ENCODE measurements around the gene GRAPL. TPM values are rescaled to one million over a fixed set of nuclear protein-coding genes. Genes with fewer than 3 reads are reported as not detected.
A peak's percentile ranks its signal among the peaks of the same experiment; 100 is the strongest.
"Not testable (repeated sequence)": the region's sequence is repeated elsewhere in the genome, so short reads cannot be mapped to it uniquely, and the experiment has no call there.

GRAPL gene
- total and polyA plus RNA-seq, 2 of the 4 experiments (the other 2 are of a cell fraction): not detected

DNA sequence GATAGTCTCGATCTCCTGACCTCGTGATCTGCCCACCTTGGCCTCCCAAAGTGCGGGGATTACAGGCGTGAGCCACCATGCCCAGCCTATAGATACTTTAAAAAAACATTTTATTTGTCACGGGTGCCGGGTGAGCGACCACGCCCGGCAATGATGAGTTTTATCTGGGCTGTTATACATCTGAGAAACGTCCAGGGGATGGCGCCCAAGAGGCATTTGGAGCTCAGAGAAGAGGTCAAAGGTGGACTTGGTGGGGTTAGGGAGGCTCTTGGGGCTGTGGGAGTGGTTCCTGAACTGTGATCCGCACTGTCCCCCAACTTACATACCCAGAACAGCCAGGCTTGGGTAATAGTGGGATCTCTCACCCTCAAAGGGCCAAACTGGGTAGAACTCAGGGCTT, 8.7 kb upstream of the GRAPL start:
- H3K9me3 ChIP-seq (ENCODE audit: control insufficient read depth, insufficient read depth, low read length); H3K79me1 ChIP-seq (ENCODE audit: low read depth in 1 of 2, low read length in 2 of 2); H3K56ac ChIP-seq (ENCODE audit: extremely low read depth, insufficient read depth, low read length); BruUV-seq (replicated peaks); H3K4me1 ChIP-seq (ENCODE audit: control insufficient read depth, insufficient read depth, low read length); H3K4ac ChIP-seq (ENCODE audit: low read depth, low read length); H3K27me3 ChIP-seq (ENCODE audit: control insufficient read depth, insufficient read depth, low read length); H2AK5ac ChIP-seq (ENCODE audit: low read depth, low read length); intact Hi-C loops (cut with micrococcal nuclease); H4K5ac ChIP-seq (ENCODE audit: low read depth, low read length); H2BK15ac ChIP-seq (ENCODE audit: low read depth, low read length); H3K23ac ChIP-seq (ENCODE audit: low read depth, low read length); in situ Hi-C loops (cut with MboI; ENCODE audit: low sequenced_read_pairs); H3K4me3 ChIP-seq (ENCODE audit: insufficient read depth, low read depth, low read length); H3K9me1 ChIP-seq (ENCODE audit: insufficient read depth, low read length); H3K18ac ChIP-seq (ENCODE audit: low read depth, low read length); H3K14ac ChIP-seq (replicated peaks; ENCODE audit: low read depth, low read length); H2AK9ac ChIP-seq (replicated peaks; ENCODE audit: low read depth, low read length, poor library complexity); H2BK5ac ChIP-seq (ENCODE audit: low read depth, low read length, poor library complexity, severe bottlenecking); DNase-seq; POLR2A ChIA-PET (ENCODE audit: unreplicated experiment); H2BK120ac ChIP-seq (ENCODE audit: low read depth, low read length); H4K91ac ChIP-seq (ENCODE audit: insufficient read depth, low read depth, low read length); H3K9ac ChIP-seq (ENCODE audit: low read depth, low read length); dilution Hi-C loops (cut with HindIII; ENCODE audit: low sequenced_read_pairs, unreplicated experiment); H3K36me3 ChIP-seq (ENCODE audit: control insufficient read depth, insufficient read depth, low read length); H3K4me2 ChIP-seq (ENCODE audit: low read depth, low read length); H2BK20ac ChIP-seq (ENCODE audit: low read depth, low read length); CTCF ChIA-PET; H2AFZ ChIP-seq (replicated peaks; ENCODE audit: low read length, poor library complexity); H4K8ac ChIP-seq (ENCODE audit: low read depth in 2 of 2, low read length in 2 of 2); H4K20me1 ChIP-seq (ENCODE audit: insufficient read depth, low read length); H3K27ac ChIP-seq (ENCODE audit: insufficient read depth, low read length): not testable (repeated sequence)
- peak; percentile 93 for ATAC-seq (ENCODE audit: low read depth)
- no CpG with 5 or more reads among the region's 12 CpGs for WGBS, 2 experiments (ENCODE audit: extremely low coverage in 2 of 2, insufficient read length in 1 of 2)

DNA sequence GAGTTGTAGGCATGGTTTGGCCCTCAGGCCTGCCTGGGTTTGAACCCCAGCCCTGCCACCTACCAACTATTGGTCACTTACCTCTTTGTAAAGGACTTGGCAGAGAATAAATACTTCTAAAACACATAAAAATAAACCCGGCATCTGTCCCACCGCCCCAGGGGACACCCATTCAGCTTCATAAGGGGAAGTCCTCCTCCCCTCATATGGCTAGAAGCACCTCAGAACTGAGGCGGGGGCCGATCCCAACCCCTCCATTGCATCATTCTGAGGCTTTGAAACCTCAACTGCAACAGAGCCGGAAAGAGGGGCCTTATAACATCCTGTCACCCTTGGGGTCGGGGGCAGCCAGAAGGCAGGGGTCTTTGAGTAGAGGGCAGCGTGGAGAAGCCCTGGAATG, 2.1 kb upstream of the GRAPL start:
- dilution Hi-C loops (cut with HindIII; ENCODE audit: low sequenced_read_pairs, unreplicated experiment); H2BK20ac ChIP-seq (ENCODE audit: low read depth, low read length); intact Hi-C loops (cut with micrococcal nuclease); H3K9me1 ChIP-seq (ENCODE audit: insufficient read depth, low read length); H3K9ac ChIP-seq (ENCODE audit: low read depth, low read length); H3K9me3 ChIP-seq (ENCODE audit: control insufficient read depth, insufficient read depth, low read length); H4K91ac ChIP-seq (ENCODE audit: insufficient read depth, low read depth, low read length); CTCF ChIA-PET; H4K20me1 ChIP-seq (ENCODE audit: insufficient read depth, low read length); H2AK5ac ChIP-seq (ENCODE audit: low read depth, low read length); H2BK120ac ChIP-seq (ENCODE audit: low read depth, low read length); H3K27ac ChIP-seq (ENCODE audit: insufficient read depth, low read length); POLR2A ChIA-PET (ENCODE audit: unreplicated experiment); H2AK9ac ChIP-seq (replicated peaks; ENCODE audit: low read depth, low read length, poor library complexity); H3K79me1 ChIP-seq (ENCODE audit: low read depth in 1 of 2, low read length in 2 of 2); DNase-seq; H3K27me3 ChIP-seq (ENCODE audit: control insufficient read depth, insufficient read depth, low read length); in situ Hi-C loops (cut with MboI; ENCODE audit: low sequenced_read_pairs); H3K4me3 ChIP-seq (ENCODE audit: insufficient read depth, low read depth, low read length); H3K14ac ChIP-seq (replicated peaks; ENCODE audit: low read depth, low read length); H3K56ac ChIP-seq (ENCODE audit: extremely low read depth, insufficient read depth, low read length); H4K5ac ChIP-seq (ENCODE audit: low read depth, low read length); H3K23ac ChIP-seq (ENCODE audit: low read depth, low read length); BruUV-seq (replicated peaks); H2BK5ac ChIP-seq (ENCODE audit: low read depth, low read length, poor library complexity, severe bottlenecking); H3K4me2 ChIP-seq (ENCODE audit: low read depth, low read length); ATAC-seq (ENCODE audit: low read depth); H2AFZ ChIP-seq (replicated peaks; ENCODE audit: low read length, poor library complexity); H3K36me3 ChIP-seq (ENCODE audit: control insufficient read depth, insufficient read depth, low read length); H2BK15ac ChIP-seq (ENCODE audit: low read depth, low read length); H3K4ac ChIP-seq (ENCODE audit: low read depth, low read length); H4K8ac ChIP-seq (ENCODE audit: low read depth in 2 of 2, low read length in 2 of 2); H3K4me1 ChIP-seq (ENCODE audit: control insufficient read depth, insufficient read depth, low read length); H3K18ac ChIP-seq (ENCODE audit: low read depth, low read length): not testable (repeated sequence)
- WGBS, 2 experiments (ENCODE audit: extremely low coverage in 2 of 2, insufficient read length in 1 of 2): no CpG with 5 or more reads among the region's 7 CpGs

Measured in IMR-90 (cell line).